ENCODE results near the gene SPACA4.
A peak's percentile ranks its signal among the peaks of the same experiment; 100 is the strongest.

Gene SPACA4

DNA sequence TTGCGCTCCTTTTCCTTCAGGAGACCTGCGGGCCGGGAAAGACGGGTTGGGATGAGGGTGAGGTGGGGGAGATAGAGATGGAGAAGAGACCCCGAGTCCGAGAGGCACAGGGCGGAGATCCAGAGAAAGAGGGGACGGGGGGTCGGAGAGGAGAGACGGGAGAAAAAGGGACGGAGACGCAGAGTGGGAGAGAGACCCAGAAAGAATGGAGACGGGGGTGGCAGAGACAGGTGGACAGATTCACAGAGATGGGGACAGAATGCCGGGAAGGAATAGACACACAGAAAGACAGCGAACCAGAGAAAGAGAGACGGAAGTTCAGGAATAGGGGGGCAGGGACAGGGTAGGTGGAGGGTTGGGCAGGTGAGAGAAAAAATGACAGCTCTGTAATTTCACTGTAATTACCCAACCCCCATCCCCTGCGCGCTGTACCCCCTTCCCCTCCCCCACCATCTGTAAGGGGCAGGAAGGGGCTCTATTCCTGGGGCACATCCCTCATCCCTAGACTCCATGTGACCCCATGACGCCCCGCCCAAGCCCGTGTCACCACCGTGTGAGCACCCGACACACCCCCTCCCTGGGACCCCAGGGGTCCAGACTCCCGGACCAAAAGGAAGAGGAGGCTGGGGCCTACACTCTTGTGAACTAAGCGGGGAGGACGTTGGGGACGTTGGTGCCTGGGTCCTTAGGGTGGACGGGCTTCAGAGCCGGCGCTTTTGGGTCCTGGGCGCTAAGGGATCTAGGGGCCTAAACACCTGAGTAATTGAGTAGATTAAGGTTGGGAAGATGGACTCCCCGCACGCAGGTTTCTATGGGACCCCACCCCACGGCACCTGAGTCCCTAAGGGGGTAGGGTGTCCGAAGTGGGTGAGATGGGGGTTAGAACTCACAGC is 29.7 kb downstream of the SPACA4 start:
- no peak for DNase-seq

GRCh38 chr19:48636859-48637448 is 30.4 kb downstream of the SPACA4 start, which contains the start of gene DBP:
DBP (minus strand) TSS chr19:48637379; CDS start chr19:48636994, 385 bp downstream.
- no peak for DNase-seq

GRCh38 chr19:48637449-48637947 is 31.0 kb downstream of the SPACA4 start:
- DNase-seq, result peak; percentile 98

DNA sequence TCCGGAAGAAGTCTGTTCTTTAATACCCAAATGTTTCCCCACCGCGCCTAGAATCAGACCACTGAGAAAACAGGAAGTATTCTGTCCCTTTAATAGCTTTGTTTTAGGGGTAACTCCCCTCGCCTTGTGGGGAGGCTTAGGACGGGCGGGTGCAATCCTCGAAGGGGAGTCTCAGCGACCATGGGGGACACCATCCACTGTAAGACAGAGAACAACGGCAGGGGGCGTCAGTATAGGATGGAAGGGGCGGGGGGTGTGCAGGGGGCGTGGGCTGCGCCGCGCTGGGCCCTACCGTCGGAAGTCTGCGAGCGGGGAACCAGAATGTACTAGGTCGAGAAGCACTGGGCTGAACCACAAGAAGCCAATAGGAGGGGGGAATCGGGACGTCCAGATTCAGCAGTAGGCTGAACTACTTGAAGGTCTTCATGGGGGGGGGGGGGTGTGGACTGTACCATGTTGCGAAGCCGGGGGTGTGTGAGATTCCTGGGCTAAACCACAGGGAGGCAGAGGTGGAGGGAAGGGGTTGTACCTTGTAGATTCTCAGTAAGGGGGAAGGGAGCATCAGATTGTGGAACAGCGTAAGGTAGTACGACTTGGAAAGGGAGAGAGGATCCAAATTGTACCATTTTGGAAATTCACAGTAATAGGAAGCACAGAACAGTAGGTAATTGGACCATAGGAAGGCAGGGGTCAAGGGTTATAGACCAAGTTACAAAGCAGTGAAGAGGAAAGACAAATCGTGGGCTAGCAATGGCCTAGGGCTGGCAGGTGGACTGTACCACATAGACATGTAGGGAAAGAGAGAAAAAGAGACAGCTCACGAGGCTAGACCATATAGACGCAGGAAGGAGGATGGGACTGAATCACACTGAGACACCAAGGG is 31.6 kb downstream of the SPACA4 start:
- peak; percentile 87 for DNase-seq

DNA sequence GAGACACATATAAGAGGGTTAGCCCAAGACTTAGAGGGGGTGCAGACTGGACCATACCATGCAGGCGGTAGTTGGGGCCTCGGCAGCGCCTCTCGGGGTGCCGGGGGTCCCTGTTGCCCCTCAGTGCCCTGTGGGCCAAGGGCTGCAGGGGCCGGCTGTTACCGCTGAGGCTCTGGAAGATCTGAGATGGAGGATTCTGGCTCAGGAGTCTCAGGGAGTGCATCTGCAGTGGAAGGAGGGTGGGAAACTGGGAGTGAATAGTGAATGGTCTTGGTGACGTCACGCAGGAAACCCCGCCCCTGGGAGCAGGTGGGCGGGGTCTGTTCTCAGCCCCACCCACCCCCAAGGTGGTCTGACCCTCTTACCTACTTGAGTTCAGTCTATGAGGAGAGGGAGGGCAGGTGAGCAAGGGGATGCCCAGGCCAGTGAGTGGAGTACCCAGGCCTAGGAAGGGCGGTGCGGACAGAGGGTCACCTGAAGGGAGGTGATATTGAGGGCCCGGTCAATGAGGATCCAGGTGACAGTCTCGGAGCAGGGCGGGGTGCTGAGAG is 32.4 kb downstream of the SPACA4 start:
- no peak for DNase-seq

DNA sequence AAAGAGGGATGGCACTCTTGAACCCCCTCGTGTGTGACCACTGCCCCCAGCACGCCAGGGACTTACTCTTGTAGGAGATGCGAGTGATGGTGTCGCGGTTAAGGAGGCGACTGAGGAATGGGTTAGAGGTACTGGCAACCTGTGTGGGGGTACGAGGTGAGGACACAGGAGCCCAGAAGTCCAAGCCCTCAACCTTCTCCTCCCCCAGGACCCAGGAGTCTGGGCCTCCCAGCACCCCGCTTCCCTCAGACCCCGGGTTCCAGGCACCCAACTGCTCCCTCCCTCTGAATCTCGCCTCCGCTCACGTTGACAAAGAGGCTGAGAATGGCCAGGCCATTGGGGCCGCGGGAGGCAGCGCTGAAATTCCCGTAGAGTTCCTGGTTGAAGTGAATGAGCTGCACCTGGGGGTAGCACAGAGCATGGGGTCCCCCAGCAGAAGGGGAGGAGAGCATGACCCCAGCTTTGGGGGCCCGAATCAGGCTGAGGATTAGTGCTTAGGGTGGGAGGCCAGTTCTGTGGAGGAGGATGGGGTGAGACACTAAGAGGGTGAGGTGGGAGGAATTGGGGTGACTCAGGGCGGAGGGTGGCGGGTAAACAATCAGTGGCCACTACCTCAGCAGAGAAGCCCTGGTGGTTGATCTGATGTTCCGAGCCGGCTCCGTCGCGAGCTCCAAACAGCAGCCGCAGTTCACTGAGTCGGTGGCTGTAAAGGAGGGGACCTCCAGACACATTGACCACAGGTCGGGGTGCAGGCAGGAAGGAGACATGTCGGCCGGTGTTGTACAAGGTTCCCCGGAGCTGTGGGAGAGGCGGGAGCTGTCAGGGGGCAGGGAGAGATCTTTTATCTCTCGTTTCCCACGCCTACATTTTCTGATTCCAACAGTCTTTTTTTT is 33.2 kb downstream of the SPACA4 start:
- no peak for DNase-seq

DNA sequence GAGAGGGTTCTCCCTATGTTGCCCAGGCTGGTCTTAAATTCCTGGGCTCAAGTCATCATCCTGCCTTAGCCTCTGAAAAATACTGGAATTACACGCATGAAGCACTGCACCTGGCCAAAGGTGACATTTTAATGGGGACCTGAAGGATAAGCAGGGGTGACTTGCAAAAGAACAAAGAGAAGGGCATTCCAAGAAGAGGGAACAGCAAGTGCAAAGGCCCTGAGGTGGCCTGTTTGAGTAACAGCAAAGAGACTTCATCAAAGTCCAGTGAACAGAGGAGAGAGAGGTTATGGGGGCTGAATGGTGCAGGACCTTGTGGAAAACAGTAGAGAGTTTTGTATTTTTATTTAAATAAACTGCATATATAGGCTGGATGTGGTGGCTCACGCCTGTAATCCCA is 35.3 kb downstream of the SPACA4 start:
- no peak for DNase-seq

GRCh38 chr19:48642862-48643261 is 36.3 kb downstream of the SPACA4 start:
- DNase-seq, result no peak

DNA sequence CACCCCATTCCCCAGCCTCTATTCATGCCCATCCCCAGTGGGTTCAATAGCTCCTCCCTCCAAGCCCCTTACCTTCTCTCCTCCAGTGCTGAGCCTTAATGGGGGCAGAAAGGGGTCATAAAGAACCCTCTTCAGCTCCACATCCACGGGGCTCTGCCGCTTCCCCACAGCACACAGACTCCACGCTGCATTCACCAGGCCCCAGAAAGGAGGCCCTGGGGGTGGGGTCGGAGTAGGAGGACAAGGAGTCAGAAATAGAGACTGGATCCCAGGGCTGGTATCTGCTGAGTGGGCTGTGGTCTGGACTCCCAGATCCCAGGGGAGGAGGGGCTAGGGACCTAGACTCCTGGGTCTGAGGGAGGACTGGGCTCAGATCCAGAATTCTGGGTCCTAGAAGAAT is 37.8 kb downstream of the SPACA4 start:
- no peak for DNase-seq

DNA sequence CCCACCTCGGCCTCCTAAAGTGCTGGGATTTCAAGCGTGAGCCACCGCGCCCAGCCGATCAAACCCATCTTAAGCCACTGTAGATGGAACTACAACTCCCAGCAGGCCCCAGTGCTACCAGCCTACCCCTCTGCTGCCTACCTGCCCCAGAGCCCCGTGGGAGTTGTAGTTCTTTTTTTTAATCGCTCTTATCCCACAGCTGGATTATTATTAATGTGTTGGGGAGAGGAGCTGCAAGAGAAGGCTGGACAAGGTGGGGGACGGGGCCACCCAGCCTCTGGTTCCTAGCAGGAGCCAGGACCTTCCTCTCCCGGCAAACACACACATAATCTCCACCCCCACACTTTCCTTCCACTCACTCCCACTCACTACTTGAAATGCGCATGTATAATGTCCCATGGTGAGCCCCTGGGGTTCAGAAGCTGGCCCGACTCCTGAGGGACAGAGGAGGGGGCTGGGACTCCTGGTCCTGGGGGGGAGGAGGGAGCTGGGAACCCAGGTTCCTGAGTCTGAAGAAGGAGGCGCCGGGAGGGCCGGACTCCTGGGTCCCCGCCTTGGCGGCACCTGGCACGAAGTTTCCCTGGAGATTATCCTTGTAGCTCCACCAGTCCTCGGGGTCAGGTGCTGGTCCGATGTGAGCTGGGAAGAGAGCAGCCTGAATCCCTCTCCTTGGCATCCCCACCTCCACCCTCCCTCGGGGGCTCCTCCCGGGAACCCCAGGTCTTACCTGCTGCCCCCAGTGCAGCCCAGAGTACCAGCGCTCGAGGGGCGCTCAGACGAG is 38.5 kb downstream of the SPACA4 start:
- DNase-seq, result peak; percentile 83

- no peak for DNase-seq
Observed at GRCh38 chr19:48645620-48646000, 39.1 kb downstream of the SPACA4 start.

- peak; percentile 93 for DNase-seq
Observed at GRCh38 chr19:48646001-48646721, 39.6 kb downstream of the SPACA4 start, which contains the start of gene CA11. CA11 (minus strand) TSS chr19:48646187; CDS start chr19:48645632, 555 bp downstream.

DNA sequence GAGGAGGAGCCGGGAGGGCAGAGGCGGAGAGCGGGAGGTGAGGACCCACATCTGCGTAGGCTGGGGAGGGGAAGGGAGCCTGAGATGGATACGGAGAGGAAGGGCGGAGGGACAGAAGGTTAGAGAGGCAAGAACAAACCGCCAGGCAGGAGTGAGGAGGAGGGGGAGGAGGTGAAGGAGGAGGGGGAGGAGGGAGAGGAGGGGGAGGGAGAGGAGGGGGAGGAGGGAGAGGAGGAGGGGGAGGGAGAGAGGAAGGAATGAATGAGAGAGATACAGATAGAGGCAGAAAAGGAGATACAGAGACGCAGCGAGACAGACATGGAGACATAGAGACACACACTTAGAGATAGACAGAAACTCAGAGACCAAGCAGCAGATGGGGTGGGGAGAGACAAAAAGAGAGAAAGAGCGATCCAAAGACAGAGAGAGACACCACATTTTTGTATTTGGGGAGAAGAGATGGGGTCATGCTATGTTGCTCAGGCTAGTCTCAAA is 40.2 kb downstream of the SPACA4 start:
- no peak for DNase-seq

DNA sequence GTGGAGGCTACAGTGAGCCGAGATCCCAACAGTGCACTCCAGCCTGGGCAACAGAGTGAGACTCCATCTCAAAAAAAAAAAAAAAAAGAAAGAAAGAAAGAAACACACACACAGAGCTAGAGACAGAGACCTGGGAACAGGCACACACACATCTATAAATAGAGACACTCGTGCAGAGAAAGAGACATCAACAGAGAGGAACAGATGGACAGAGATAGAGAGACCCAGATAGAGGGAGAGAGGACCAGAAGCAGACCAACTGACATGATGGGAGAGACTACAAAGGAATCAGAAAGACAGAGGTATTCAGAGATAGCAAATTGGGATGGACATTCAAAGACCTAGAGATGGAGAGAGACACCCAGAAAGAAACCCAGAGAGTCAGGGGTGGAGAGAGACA is 41.6 kb downstream of the SPACA4 start:
- DNase-seq, result no peak

- no peak for DNase-seq
Observed at GRCh38 chr19:48650974-48651682, 44.6 kb downstream of the SPACA4 start.

- no peak for DNase-seq
Observed at GRCh38 chr19:48651683-48652048, 45.1 kb downstream of the SPACA4 start.

GRCh38 chr19:48654299-48655059 is 47.9 kb downstream of the SPACA4 start:
- no peak for DNase-seq

DNA sequence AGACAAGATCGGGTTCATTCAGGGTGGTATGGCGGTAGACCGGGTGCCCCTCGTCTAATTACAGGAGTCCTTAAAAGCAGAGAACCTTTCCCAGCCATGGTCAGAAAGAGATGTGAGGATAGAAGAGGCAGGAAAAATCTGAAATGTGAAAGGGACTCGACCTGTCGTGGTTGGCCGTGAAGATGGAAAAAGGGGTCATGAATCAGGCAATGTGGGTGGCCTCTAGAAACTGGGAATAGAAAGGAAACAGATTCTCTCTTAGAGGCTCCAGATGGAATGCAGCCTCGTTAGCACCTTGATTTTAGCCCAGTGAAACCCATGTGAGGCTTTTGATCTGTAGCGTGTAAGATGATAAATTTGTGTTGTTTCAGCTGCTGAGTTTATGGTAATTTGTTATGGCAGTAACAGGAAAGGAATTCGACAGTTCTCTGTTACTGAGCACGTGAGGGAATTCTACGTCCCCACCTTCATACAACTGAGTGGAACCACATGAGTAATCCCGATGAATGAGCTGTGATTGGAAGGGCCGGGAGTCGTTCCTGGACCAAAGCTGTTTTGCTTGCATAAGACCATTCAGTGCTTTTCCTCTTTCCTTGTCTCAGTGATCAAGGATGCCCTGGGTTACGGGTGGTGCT is 50.4 kb downstream of the SPACA4 start:
- DNase-seq, result no peak
